Activated CD4-positive, alpha-beta T cell treated with anti-CD3 and anti-CD28 coated beads, Interleukin-2, amount 50 U/mL, for 48 hours (primary cell): ENCODE measurements around the gene PRKN.

Experiments used
- DNase-seq, 2 experiments: peaks; one replicate each; pipeline ENCODE4 v3.0.0-alpha.2; 2020

The PRKN gene

GRCh38 chr6:161745594-161746141 lies 981.9 kb downstream of the PRKN start:
- no peak for DNase-seq

DNA sequence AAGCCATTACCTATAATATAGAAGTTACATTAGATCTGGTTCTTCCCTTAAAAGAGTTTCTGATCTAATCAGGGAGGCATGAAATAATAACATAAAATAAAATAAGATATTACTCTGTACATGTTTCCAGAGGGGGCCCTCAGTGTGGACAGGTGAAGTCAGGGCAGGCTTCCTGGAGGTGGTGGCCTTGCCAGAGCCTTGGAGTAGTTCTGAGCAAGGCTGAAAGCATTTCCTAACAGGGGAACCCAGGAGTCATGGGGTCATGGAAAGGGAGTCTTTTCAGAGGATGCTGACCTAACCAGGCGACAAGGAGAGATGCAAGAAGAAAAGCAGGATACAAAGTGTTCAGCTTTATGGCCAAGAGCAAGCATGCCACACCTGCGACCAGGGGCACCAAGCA lies 982.4 kb downstream of the PRKN start:
- no peak for DNase-seq

DNA sequence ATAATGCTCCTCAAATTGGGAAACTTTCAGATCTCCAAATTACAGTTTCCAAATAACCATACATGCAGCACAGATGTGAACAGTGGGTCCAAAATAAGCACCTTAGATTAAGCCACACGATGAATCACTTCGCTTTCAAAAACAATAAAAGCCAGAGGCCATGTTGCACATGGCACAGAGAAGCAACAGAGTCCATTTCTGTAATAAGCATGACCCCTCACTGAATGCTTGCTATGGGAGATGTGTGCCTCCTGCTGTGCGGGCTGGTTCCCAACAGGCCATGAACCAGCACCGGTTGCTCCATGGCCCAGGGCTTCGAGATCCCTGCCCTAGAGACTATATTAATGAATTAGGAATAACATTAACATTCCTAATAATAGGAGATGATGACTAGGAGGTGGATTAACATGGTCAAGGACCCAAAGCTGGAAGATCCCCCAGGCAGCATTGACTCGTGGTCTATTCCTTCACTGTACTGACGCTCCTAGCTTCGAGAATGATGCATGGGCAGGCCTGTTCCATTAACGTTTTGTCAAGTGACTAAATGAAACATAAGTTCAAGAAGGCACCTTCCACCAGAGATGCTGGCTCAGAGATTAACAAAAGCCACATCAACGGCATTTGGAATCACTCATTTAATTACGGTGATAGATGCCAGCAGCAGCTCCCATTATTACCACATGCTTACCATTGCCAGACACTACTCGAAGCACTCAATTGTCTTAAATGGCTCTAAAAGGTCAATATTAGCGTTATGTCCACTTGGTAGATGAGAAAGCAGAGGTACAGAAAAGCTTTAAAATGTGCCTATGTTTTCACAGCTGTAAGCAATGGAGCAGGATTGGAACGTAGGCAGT lies 983.1 kb downstream of the PRKN start:
- no peak for DNase-seq

DNA sequence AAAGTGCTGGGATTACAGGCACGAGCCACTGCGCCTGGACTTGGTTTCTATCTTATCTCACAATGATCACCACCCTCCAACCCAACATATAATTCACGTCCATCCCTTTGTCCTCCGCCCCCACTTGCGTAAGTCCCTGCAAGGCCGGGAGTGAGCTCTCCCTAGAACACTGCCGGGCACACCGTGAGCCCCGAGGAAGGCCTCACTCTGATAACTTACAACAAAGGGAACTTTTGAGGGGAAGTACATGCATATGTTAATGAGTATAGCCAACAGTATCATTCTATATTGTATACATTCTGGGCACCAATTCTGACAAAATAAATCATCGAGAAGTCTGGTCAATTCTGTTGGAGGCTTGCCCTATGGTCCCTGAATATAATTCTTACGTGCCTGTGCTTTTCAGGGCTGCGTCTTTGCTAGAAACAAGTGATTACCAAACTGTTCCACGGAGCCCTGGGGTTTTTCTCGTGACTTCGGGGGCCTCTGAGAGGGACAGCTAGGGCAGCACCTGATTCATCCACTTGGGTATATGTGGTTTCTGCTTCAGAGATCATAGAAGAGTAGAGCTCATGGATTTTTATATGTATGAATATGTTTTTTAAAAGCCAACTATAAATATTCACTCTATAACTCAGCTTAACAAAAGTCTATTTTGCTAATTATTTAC lies 983.9 kb downstream of the PRKN start:
- no peak for DNase-seq

DNA sequence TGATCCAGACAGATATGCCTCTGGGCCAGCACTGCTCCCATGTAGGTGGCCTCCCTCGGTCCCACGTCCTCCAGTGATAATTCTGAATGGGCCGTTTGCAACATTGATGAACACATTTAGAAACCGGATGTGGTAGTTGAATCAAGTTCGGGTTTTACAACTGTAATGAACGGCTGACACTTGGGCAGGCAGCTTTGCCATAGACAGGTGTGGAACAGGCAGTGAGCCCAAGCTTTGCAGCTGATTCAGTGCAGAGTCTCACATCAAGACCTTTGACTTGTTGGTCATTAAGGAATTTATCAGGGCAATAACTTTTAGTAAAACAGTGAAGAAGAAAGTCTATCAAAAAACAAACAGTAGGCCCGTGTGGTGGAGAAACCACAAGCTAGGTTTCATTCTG lies 987.1 kb downstream of the PRKN start:
- peak in 1 of 2 experiments; percentile 1 for DNase-seq

GRCh38 chr6:161736781-161737292 lies 990.7 kb downstream of the PRKN start:
- DNase-seq: no peak

DNA sequence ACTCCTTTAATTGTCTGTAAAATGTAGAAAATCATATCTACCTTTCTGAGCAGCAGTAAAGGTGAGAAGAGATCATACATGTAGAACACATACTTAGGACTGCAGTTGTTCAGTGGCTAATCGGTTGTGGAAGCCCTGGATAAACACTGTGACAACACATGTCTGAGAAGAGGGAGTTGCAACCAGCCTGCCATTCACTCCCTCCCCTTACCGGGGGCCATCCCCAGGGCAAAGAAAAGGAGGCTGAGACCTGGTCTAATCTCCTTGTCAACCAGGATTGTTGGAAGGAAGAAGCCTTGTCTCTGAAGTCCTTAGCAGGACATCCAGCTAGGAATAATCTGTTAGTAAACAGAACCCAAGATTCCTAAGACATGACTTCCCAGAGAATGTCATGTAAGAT lies 991.2 kb downstream of the PRKN start:
- DNase-seq: no peak

GRCh38 chr6:161732594-161732993 lies 995.0 kb downstream of the PRKN start:
- DNase-seq: no peak

- no peak for DNase-seq
These were observed 1000.3 kb downstream of the PRKN start for GRCh38 chr6:161727083-161727833.

DNA sequence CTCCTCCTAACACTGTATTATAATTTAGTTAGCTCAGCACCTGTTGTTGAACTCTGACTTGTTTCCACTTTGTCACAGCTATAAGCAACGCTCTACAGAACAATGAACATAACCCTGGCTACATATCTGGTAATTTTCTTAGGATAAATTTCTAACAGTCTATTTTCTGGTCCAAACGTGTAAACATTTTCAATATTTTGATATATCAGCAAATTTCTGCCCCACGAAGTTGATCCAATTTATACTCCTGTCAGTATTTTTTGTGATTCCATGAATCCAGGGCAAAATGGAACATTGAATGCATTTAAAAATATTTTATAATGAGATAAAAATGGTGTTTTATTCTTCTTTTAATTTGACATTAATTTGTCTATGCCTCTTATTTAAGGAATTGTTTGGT lies 1005.2 kb downstream of the PRKN start:
- no peak for DNase-seq

DNA sequence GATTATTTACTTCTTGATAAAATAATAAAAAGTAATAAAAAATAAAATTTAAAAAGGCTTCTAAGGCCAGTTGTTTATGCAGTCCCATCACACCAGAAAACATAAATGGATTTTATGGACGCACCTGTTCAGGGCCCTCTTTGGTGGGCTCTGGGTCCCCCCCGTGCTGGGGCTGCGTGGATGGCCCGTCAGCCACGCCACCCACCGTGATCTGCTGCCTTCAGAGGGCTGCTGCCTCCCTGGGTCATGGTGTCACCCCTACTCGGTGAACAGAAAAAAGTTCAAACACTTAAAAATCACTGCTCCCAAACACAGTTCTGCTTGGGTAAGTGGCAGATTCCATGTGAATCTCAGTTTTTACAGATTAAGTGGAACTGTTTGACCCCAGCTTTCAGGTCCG lies 1006.1 kb downstream of the PRKN start:
- no peak for DNase-seq

DNA sequence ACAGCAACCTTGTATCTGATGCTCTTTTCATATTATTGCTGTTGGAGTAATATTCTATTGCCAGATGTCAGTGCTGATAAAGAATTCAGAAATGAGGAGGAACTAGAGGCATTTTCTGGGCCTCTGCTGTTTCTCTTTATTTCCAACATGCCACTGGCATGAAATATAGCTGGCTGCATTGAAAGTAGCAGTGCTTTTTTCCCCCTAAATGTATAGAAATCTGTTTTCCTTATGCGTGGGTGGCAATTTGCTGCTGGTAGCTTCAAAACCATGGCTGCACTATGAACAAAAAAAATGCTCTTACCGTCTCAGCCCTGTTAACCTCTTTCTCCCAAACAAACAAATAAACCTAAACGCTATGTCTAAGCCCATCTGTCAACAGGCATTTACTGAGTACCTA lies 1011.4 kb downstream of the PRKN start:
- DNase-seq: no peak

GRCh38 chr6:161711938-161712337 lies 1015.6 kb downstream of the PRKN start:
- DNase-seq: no peak

DNA sequence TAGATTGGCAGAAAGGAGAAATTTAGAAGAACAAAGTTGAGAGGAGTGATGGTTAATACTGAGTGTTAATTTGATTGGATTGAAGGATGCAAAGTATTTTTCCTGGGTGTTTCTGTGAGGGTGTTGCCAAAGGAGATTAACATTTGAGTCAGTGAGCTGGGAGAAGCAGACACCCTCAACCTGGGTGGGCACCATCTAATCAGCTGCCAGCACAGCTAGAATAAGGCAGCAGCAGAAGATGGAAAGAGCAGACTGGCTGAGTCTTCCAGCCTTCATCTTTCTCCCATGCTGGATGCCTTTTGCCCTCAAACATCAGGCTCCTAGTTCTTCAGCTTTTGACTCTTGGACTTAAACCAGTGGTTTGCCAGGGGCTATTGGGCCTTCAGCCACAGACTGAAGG lies 1016.1 kb downstream of the PRKN start:
- no peak for DNase-seq

GRCh38 chr6:161710698-161711097 lies 1016.9 kb downstream of the PRKN start:
- no peak for DNase-seq

DNA sequence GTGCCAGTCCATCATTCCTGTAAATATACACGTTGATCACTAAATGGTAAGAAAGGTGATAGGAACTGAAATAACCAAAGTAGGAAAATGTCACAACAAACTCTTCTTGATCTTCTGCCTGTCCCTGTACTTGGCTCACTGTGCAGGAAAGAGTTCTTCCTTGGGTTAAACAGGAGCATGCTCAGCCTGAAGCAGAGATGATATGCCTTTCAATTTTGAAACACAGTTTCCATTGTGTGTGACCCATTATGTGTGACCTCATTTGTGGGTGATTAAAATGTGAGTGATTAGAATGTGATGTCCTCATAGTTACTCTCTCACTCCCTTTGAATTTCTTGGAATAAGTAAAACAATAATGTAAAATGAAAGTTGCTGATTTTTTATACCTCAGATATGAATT lies 1026.5 kb downstream of the PRKN start:
- no peak for DNase-seq

DNA sequence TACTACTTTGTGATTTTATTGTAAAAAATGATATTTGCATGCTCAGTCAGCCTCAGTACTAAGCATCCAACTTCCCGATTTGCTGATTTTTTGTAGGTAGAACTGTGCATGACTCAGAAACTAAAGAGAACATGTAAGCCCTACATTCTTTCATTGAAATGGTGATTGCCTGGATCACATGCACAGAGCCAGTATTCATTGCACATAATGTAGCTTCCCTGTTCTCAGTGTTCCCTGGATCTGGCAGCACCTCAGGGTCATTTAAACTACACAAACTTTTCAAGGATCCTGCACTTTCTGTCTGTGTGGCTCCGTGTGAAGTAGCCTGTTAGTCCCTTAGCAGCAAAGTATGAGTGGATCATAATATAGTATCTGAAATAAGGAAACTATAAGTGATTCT lies 1030.8 kb downstream of the PRKN start:
- DNase-seq: no peak

DNA sequence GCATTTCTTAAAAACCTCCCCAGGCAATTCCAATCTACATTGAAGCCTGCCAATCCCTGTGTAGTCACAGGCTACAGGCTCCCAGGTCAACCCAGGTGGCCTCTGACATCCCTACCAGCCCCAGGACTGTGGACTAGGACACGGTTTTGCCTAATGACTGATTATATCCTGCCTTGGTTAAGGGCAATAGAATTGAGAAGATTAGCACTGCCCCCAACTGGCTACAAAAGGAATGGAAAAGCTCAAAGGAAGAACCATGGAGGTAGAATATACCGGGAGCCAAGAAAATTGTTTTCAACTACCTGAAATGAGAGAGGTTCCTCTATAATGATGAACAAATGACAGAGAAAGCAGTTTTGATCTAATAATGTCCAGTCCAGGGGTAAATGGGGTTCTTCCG lies 1032.6 kb downstream of the PRKN start:
- no peak for DNase-seq

DNA sequence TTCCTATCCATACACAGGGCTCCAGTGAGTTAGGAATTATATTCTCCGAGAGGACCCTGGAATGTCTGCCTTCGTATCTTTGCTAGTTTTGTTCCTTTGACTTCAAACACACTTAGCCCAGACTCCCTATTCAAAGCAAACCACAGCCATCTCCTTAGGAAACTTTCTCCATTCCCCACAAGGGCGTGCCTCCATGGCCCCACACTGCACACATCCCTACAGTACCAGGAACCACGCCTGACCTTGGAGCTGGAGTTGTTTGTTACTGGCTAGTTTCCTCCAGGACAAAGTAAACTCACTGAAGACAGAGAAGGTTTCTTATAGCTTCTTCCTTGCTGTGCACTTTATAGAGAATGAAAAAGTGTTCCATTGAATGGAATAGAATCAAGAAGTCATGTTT lies 1040.9 kb downstream of the PRKN start:
- DNase-seq: no peak

GRCh38 chr6:161684731-161685475 lies 1042.7 kb downstream of the PRKN start:
- DNase-seq: no peak

DNA sequence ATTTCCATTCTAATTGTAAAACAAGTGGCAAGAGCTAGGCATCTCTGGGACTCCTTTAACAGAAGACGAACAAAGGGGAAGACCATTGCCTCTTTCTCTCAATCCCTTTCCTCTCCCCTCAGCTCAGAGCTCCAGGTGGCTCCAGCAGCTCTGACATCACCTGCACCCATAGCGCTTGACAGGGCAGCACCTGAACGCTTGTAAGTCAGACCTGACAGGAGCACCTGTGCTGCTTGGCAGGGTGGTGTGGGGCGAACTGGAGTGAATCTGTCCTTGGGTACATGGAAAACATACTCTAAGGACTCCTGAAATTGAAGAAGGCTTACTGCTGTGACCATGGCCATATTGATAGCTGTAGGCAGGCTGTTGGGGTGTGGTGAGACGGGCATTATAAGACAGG lies 1044.2 kb downstream of the PRKN start:
- no peak for DNase-seq

DNA sequence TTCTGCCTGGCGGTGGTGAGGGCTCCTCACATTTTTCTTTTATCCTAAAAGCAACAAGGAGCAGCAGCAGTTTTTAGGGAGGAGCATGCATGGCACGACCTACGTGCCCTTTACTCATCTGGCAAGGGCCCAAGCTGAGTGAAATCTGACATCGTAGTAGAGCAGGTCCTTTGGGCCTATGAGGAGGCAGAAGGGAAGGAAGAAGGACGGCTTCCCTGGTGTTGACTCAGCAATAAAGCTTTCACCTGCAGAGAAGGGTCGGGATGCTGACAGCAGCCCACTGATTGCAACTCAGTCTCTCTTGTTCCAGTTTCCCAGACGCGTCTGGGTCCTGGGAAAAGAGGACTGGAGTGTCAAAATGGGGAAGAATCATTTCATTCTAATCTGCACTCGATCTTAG lies 1044.6 kb downstream of the PRKN start:
- no peak for DNase-seq
